Measurements from ENCODE around the gene ASGR1. TPM values are rescaled to one million over a fixed set of nuclear protein-coding genes. Genes with fewer than 3 reads are reported as not detected.

The ASGR1 gene
- total RNA-seq, 2 donors from 2014 or later: 6.8 to 14.2 TPM

- Histone ChIP-seq H3K36me3 (ENCODE audit: control insufficient read depth, insufficient read depth, low read length) (no peaks in the 10 kb centered on the region), H3K9ac (ENCODE audit: extremely low read depth, low read length, poor library complexity, severe bottlenecking) (no peak overlapping the region), H3K4me3 (ENCODE audit: low read length) (no peak overlapping the region), H3K27ac (ENCODE audit: low read depth, low read length) (no peak overlapping the region), H3K27me3 (ENCODE audit: control insufficient read depth, insufficient read depth, low read length, poor library complexity, severe bottlenecking) (no peaks in the 10 kb centered on the region), H3K9me3 (ENCODE audit: control insufficient read depth, low read length) (no peaks in the 10 kb centered on the region), H3K4me1 (ENCODE audit: control insufficient read depth, insufficient read depth, low read length) (no peaks in the 10 kb centered on the region)
- DNase-seq: no peak
- no peak overlapping the region for H3K4me3 Mint-ChIP-seq
- no peaks in the 10 kb centered on the region for H3K36me3 Mint-ChIP-seq (ENCODE audit: low read depth)
- TF ChIP-seq CTCF (conservative IDR thresholded peaks at IDR 0.05): no peak
- peaks cover 8% of the 10 kb centered on the region for H3K27me3 Mint-ChIP-seq (ENCODE audit: insufficient read depth)
- no peak overlapping the region for H3K27ac Mint-ChIP-seq
- 94 to 96% methylated on average over 4 of the region's 4 CpGs for WGBS, 2 experiments (ENCODE audit: insufficient coverage in 1 of 2, insufficient read length in 1 of 2)
- no peaks in the 10 kb centered on the region for H3K4me1 Mint-ChIP-seq
- H3K9me3 Mint-ChIP-seq: no peaks in the 10 kb centered on the region
Observed at GRCh38 chr17:7123844-7124243, 55.3 kb downstream of the ASGR1 start.

Small RNA genes lying within 50 kb of the gene (microRNA-seq; reads per million reads assigned to microRNA genes)
- gene MIR324 (ENCODE audit: borderline microRNAs expressed): 118 reads per million, percentile 75 among the genes with 10 or more reads in this experiment

Other genes with a start within 250 kb of the ASGR1 start
- gene ALOX12, start 183.3 kb downstream of the ASGR1 start, total RNA-seq: under 1 TPM; 0.46 to 0.92 TPM
- gene RNASEK, start 166.7 kb downstream of the ASGR1 start, total RNA-seq: 100 to 1,000 TPM; 233 to 277 TPM
- gene BCL6B, start 156.3 kb downstream of the ASGR1 start, total RNA-seq: 1 to 10 TPM; 2.9 to 7.0 TPM
- 10 to 100 TPM; 18.8 to 19.9 TPM for gene SLC16A13, start 143.4 kb downstream of the ASGR1 start, total RNA-seq
- under 1 TPM; 0.24 to 0.44 TPM for gene SLC16A11, start 135.3 kb downstream of the ASGR1 start, total RNA-seq
- not detected for gene CLEC10A, start 99.1 kb downstream of the ASGR1 start, total RNA-seq
- under 1 TPM in 1 of 2 donors, not detected in 1; 0.44 TPM for gene ASGR2, start 64.5 kb downstream of the ASGR1 start, total RNA-seq
- 10 to 100 TPM; 35.1 to 68.5 TPM for gene DLG4, start 40.5 kb upstream of the ASGR1 start, total RNA-seq
- 100 to 1,000 TPM; 337 to 459 TPM for gene ACADVL, start 40.6 kb upstream of the ASGR1 start, total RNA-seq
- 100 to 1,000 TPM in 1 of 2 donors, 10 to 100 TPM in 1; 98.2 to 116 TPM for gene DVL2, start 55.1 kb upstream of the ASGR1 start, total RNA-seq
- gene PHF23, start 60.1 kb upstream of the ASGR1 start, total RNA-seq: 10 to 100 TPM; 67.3 to 71.6 TPM
- 100 to 1,000 TPM; 264 to 317 TPM for gene GABARAP, start 63.1 kb upstream of the ASGR1 start, total RNA-seq
- 100 to 1,000 TPM; 123 to 125 TPM for gene CTDNEP1, start 72.4 kb upstream of the ASGR1 start, total RNA-seq
- gene ELP5, start 72.8 kb upstream of the ASGR1 start, total RNA-seq: 10 to 100 TPM; 45.3 to 68.0 TPM
- gene CLDN7, start 83.1 kb upstream of the ASGR1 start, total RNA-seq: 100 to 1,000 TPM; 142 to 149 TPM
- 1 to 10 TPM; 2.2 to 5.4 TPM for gene SLC2A4, start 102.3 kb upstream of the ASGR1 start, total RNA-seq
- 10 to 100 TPM in 1 of 2 donors, 1 to 10 TPM in 1; 6.6 to 15.9 TPM for gene YBX2, start 115.3 kb upstream of the ASGR1 start, total RNA-seq
- 100 to 1,000 TPM; 488 to 556 TPM for gene EIF5A, start 128.3 kb upstream of the ASGR1 start, total RNA-seq
- 10 to 100 TPM; 43.6 to 47.2 TPM for gene GPS2, start 136.0 kb upstream of the ASGR1 start, total RNA-seq
- gene NEURL4, start 150.0 kb upstream of the ASGR1 start, total RNA-seq: 10 to 100 TPM; 51.3 to 52.7 TPM
- 1 to 10 TPM; 4.5 to 8.4 TPM for gene ACAP1, start 157.2 kb upstream of the ASGR1 start, total RNA-seq
- 1 to 10 TPM; 7.1 to 8.4 TPM for gene KCTD11, start 172.8 kb upstream of the ASGR1 start, total RNA-seq
- gene TMEM95, start 175.8 kb upstream of the ASGR1 start, total RNA-seq: not detected
- 10 to 100 TPM; 11.0 to 11.7 TPM for gene TNK1, start 201.7 kb upstream of the ASGR1 start, total RNA-seq
- gene PLSCR3, start 215.2 kb upstream of the ASGR1 start, total RNA-seq: 10 to 100 TPM; 21.0 to 26.2 TPM
- gene TMEM256, start 224.7 kb upstream of the ASGR1 start, total RNA-seq: 100 to 1,000 TPM; 133 to 175 TPM
- 100 to 1,000 TPM in 1 of 2 donors, 10 to 100 TPM in 1; 78.5 to 121 TPM for gene NLGN2, start 228.5 kb upstream of the ASGR1 start, total RNA-seq
- gene SPEM1, start 241.0 kb upstream of the ASGR1 start, total RNA-seq: under 1 TPM; 0.46 to 0.49 TPM
- gene SPEM2, start 246.2 kb upstream of the ASGR1 start, total RNA-seq: not detected
- not detected for gene SPEM3, start 249.5 kb upstream of the ASGR1 start, total RNA-seq

All from endodermal cell (in vitro differentiated cells).